Measurements from ENCODE around the gene VPS16.

- TF ChIP-seq ZBTB43 (CRISPR knock-in tag; IDR thresholded peaks at IDR 0.05): no peak
- no peak for TF ChIP-seq FOXJ3 (CRISPR knock-in tag; IDR thresholded peaks at IDR 0.05; ENCODE audit: borderline replicate concordance)
- TF ChIP-seq CTCF (IDR thresholded peaks at IDR 0.05): no peak
- TF ChIP-seq, protein P1, sequence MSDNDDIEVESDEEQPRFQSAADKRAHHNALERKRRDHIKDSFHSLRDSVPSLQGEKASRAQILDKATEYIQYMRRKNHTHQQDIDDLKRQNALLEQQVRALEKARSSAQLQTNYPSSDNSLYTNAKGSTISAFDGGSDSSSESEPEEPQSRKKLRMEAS (CRISPR knock-in tag; IDR thresholded peaks at IDR 0.05): no peak
- no peak for TF ChIP-seq FOXK1 (CRISPR knock-in tag; IDR thresholded peaks at IDR 0.05)
Measured at GRCh38 chr20:2797136-2797983, 43.2 kb upstream of the VPS16 start.
